ENCODE results near the gene FAF1.

Gene FAF1

GRCh38 chr1:50969611-50970508 lies 9.8 kb upstream of the FAF1 start, which contains the start of gene CDKN2C:
TSS of gene CDKN2C (plus strand) at chr1:50970245. CDS start at chr1:50970369, 124 bp downstream.
- peak within 1 kb of the TSS; percentile 81 for H3K4me3 ChIP-seq (ENCODE audit: low read depth, low read length)
- peak; percentile 60 for TF ChIP-seq POLR2A (IDR thresholded peaks at IDR 0.05; ENCODE audit: extremely low read depth, insufficient read length)
- 0 out of 2 replicates have a peak, but pooled peaks have one; percentile 18 for TF ChIP-seq MYC (IDR thresholded peaks at IDR 0.05; ENCODE audit: low read depth, low read length)
- TF ChIP-seq MAX (IDR thresholded peaks at IDR 0.05; ENCODE audit: low read depth, low read length), result peak; percentile 85
- TF ChIP-seq CTCF (IDR thresholded peaks at IDR 0.05; ENCODE audit: low read depth, low read length), result peak; percentile 7
- DNase-seq (ENCODE audit: low read depth), result peak; percentile 83

- H3K4me3 ChIP-seq (ENCODE audit: low read depth, low read length), result peak overlapping the region; percentile 81
- TF ChIP-seq POLR2A (IDR thresholded peaks at IDR 0.05; ENCODE audit: extremely low read depth, insufficient read length), result peak; percentile 12
- no peak for TF ChIP-seq CTCF (IDR thresholded peaks at IDR 0.05; ENCODE audit: low read depth, low read length)
- TF ChIP-seq MYC (IDR thresholded peaks at IDR 0.05; ENCODE audit: low read depth, low read length), result no peak
- no peak for TF ChIP-seq MAX (IDR thresholded peaks at IDR 0.05; ENCODE audit: low read depth, low read length)
- DNase-seq (ENCODE audit: low read depth), result peak; percentile 83
Observed at GRCh38 chr1:50968821-50969610, 8.9 kb upstream of the FAF1 start.

DNA sequence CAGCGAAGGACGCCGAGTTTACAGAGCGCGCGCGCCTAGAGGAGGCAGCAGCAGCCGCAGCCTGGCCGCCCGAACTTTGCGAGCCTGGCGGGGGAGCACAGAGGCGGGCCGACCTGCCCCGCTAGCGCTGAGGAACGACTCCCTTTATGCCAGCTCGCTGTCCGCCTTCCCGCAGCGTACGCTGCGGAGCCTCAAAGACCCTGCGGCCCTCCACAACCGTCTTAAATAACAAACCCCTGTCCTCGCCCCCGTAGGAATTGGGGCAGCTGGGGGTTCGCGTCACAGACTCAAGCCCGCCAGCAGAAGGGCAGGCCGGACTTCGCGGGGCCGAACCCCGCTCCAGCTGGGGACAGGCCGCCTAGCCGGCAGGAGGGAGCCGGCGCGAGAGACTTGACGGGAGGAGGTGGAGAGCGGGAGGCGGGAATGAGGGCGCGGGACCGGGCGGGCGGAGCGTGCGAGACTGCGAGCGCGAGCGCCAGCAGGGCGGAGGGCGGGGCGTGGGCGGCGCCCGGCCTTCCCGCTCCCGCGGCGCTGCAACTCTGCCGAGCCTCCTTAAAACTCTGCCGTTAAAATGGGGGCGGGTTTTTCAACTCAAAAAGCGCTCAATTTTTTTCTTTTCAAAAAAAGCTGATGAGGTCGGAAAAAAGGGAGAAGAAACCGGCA lies 8.2 kb upstream of the FAF1 start:
- peak overlapping the region; percentile 81 for H3K4me3 ChIP-seq (ENCODE audit: low read depth, low read length)
- peak; percentile 96 for DNase-seq (ENCODE audit: low read depth)
- TF ChIP-seq MAX (IDR thresholded peaks at IDR 0.05; ENCODE audit: low read depth, low read length) (peak; percentile 49; the same call in 1 of the 2 replicates), POLR2A (IDR thresholded peaks at IDR 0.05; ENCODE audit: extremely low read depth, insufficient read length) (peak; percentile 64), MYC (IDR thresholded peaks at IDR 0.05; ENCODE audit: low read depth, low read length) (peak; percentile 27; the same call in 1 of the 2 replicates), CTCF (IDR thresholded peaks at IDR 0.05; ENCODE audit: low read depth, low read length) (peak; percentile 4)

GRCh38 chr1:50967416-50968157 lies 7.5 kb upstream of the FAF1 start:
- peak overlapping the region; percentile 55 for H3K4me3 ChIP-seq (ENCODE audit: low read depth, low read length)
- no peak for TF ChIP-seq MYC (IDR thresholded peaks at IDR 0.05; ENCODE audit: low read depth, low read length)
- peak; percentile 50; the same call in 1 of the 2 replicates for TF ChIP-seq MAX (IDR thresholded peaks at IDR 0.05; ENCODE audit: low read depth, low read length)
- peak; percentile 50 for DNase-seq (ENCODE audit: low read depth)

GRCh38 chr1:50966991-50967390 lies 6.9 kb upstream of the FAF1 start:
- no peak for DNase-seq (ENCODE audit: low read depth)
- TF ChIP-seq MYC (IDR thresholded peaks at IDR 0.05; ENCODE audit: low read depth, low read length) (no peak), MAX (IDR thresholded peaks at IDR 0.05; ENCODE audit: low read depth, low read length) (no peak), POLR2A (IDR thresholded peaks at IDR 0.05; ENCODE audit: extremely low read depth, insufficient read length) (no peak), CTCF (IDR thresholded peaks at IDR 0.05; ENCODE audit: low read depth, low read length) (no peak)
- peak overlapping the region; percentile 55 for H3K4me3 ChIP-seq (ENCODE audit: low read depth, low read length)
